HepG2 (cell line): ENCODE data around the gene MICA. TPM values are rescaled to one million over a fixed set of nuclear protein-coding genes. Genes with fewer than 3 reads are reported as not detected.

ENCODE experiments used
- CREB1 ChIP-seq, 2 experiments: fragments of 450-650 bp in 1 of 2; IDR thresholded peaks; 2 replicates each; pipeline ENCODE4 v1.6.1; 2016 to 2017; ENCODE audit warnings: control low read depth in 1 of 2, mild to moderate bottlenecking in 1 of 2, missing compliant biosample characterization in 1 of 2, missing genetic modification characterization in 1 of 2
- EP300 ChIP-seq, 3 experiments: sonication (generic) in 1 of 3; formaldehyde crosslinking in 1 of 3; IDR thresholded peaks; 2 replicates each; pipeline versions ENCODE4 v1.5.1 to v1.6.1; 2011 to 2020; ENCODE audit warnings: low read depth in 2 of 3, low read length in 2 of 3, borderline replicate concordance in 1 of 3, improper control_type of control experiment in 1 of 3, mild to moderate bottlenecking in 1 of 3, missing genetic modification reagents in 1 of 3, moderate library complexity in 1 of 3
- POGZ ChIP-seq: sonication (generic); formaldehyde crosslinking; IDR thresholded peaks from 2 replicates; pipeline ENCODE4 v1.4.0; 2020; ENCODE audit warnings: mild to moderate bottlenecking, missing genetic modification reagents
- PRDM10 ChIP-seq: sonication (generic); formaldehyde crosslinking; IDR thresholded peaks from 2 replicates; pipeline ENCODE4 v1.4.0; 2020; ENCODE audit warnings: low read depth, missing genetic modification reagents
- RFXANK ChIP-seq: IDR thresholded peaks from 2 replicates; pipeline ENCODE4 v1.6.1; 2016
- SP1 ChIP-seq, 2 experiments: fragments of 450-650 bp in 1 of 2; sonication (generic) in 1 of 2; formaldehyde crosslinking in 1 of 2; IDR thresholded peaks; 2 replicates each; pipeline versions ENCODE4 v1.4.0 to v1.6.1; 2016 to 2020; ENCODE audit warnings: missing genetic modification reagents in 1 of 2
- ZBTB46 ChIP-seq: sonication (generic); formaldehyde crosslinking; IDR thresholded peaks from 2 replicates; pipeline ENCODE4 v1.4.0; 2020; ENCODE audit warnings: mild to moderate bottlenecking, missing genetic modification reagents, borderline replicate concordance
- ZNF792 ChIP-seq: IDR thresholded peaks from 2 replicates; pipeline ENCODE4 v1.6.1; 2016
- polyA plus RNA-seq, 8 experiments: library from polyadenylated mRNA; depleted of rRNA in 3 of 8; stranded (reverse) in 7 of 8; unstranded in 1 of 8; fragments of >200 nt; fragmentation: Illumina TruSeq in 4 of 8; extraction: Trizol in 4 of 8; gene quantifications; 2 replicates each; pipeline versions ENCODE4 v1.2.1 to v1.2.3, GENCODE V29; 2011 to 2016; ENCODE audit warnings: low read depth in 4 of 8, missing spikeins in 1 of 8, mixed read lengths in 1 of 8; ENCODE audit not compliant: insufficient read depth in 1 of 8
- total RNA-seq, 5 experiments: library from RNA; depleted of rRNA; stranded (reverse); fragments of >200 nt; fragmentation: Illumina TruSeq; extraction: Trizol; gene quantifications; 2 replicates each; pipeline ENCODE4 v1.2.3, GENCODE V29; 2016; ENCODE audit warnings: low read depth in 1 of 5

Gene MICA
- total and polyA plus RNA-seq, 2 of the 13 experiments (the other 11 are each of a cell fraction or from before 2014, with no cell fraction given), result 21.6 to 38.1 TPM

DNA sequence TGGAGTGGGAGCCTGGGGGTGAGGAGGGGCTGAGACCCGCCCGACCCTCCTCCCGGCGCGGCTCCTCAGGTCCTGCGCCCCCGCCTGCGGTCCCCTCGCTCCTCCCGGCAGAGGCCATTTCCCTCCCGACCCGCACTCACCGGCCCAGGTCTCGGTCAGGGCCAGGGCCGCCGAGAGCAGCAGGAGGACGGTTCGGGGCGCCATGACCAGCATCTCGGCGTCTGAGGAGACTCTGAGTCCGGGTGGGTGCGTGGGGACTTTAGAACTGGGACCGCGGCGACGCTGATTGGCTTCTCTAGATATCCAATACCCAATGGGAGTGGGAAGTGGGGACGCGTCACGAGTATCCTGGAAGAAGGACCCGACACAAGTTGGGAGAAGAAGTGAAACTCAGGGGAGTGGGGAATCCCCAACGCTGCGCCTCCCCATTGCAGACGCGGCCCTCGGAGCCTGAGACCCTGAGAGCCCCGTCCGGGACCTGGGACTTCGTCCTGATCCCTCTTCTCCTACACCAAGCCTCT, 46.4 kb upstream of the MICA start, which contains the start of gene HLA-B (continued):
- TF ChIP-seq PRDM10 (CRISPR knock-in tag) (no peak), EP300 (IDR thresholded peaks at IDR 0.05; ENCODE audit: low read depth in 2 of 2, low read length in 2 of 2) (no peak), EP300 (CRISPR knock-in tag; IDR thresholded peaks at IDR 0.05; ENCODE audit: borderline replicate concordance) (no peak), ZBTB46 (CRISPR knock-in tag) (no peak), RFXANK (0 out of 2 replicates have a peak, but pooled peaks have one; percentile 57), SP1 (IDR thresholded peaks at IDR 0.05) (no peak), SP1 (CRISPR knock-in tag; IDR thresholded peaks at IDR 0.05) (no peak), ZNF792 (CRISPR knock-in tag) (no peak), CREB1 (IDR thresholded peaks at IDR 0.05) (no peak), CREB1 (CRISPR knock-in tag; IDR thresholded peaks at IDR 0.05) (peak; percentile 38; the same call in 1 of the 2 replicates), POGZ (no peak)
- TF ChIP-seq, all 625 proteins: peak for 5
